ENCODE results near the gene SENP1. TPM values are rescaled to one million over a fixed set of nuclear protein-coding genes. Genes with fewer than 3 reads are reported as not detected.

SENP1 gene
- total RNA-seq, result 9.7 and 11.8 TPM in 2 replicates

DNA sequence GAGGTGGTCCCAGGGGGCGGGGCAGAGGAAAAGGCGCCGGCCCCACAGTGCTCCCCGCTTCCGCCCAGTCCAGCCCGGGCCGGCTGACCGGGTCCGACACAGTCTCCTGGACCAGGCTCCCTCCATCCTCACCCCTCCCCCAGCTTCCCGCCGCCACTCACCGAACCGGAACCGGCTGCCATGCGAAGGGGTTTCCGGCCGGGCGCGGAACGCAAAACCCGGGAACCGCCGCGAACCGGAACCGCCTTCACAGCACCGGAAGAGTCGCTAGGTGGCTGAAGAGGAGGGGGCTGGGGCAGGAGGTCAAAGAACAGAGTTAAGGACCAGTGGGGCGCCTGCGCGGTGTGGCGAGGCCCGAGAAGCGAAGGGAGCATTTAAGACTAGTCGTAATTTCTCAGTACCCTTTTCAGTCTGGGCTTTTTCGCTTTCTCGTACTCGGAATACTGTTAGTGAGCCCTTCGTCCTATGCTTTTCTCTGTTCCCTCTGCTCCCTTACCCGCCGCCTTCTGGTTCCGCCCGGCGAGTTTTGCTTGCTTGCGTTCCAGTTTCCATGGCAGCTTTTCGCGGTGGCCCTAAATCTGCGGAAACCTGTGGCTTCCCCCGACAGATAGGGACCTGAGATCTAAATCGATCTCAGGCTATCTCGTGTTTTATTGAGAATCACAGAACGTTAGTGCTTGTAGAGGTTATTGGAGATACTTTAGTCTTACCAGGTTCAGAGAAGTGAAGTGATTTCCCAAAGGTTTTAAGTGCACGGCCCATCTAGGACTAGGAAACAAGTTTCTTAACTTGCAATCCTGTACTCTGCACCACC is at the start of gene SENP1:
SENP1 (minus strand) TSS at position 213 of the 814 bp plus-strand sequence. CDS start 4,607 bp downstream, outside the sequence.

DNA sequence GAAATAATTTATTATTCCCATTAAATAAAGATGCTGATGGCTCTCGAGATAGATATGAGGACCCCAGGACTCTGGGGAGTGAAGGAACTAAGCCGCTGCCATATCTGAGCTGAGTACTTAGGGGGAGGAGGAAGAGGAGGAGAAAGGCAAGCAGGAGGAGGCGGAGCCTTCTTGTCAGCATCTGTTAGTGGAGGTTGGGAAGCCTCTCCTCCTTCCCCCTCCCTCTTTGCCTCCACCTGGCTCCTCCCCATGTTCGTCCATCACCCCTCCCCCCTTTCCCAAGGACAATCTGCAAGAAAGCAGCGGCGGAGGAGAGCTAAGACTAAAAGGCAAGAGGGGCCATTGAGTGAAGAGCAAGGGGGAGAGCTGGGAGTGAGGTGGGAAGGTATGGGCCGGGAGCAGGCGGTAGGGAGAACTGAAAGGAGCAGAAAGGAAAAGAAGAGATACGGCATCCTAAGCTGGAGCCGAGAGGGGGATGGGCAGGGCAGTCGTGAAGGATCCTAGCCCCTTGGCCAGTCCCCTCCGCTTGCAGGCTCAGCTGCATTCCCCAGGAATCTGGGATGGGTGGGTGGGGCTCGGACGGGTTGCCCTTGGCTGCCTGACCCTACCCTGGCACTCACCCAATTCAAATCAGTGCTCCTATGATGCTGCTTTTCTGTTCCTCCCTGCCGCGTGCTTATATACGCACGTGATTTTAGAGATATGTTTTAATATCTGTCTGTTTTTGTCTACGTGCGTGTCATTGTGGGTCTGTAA is 13.4 kb upstream of the SENP1 start, which contains the start of gene PFKM:
PFKM (plus strand) TSS at position 287 of the 756 bp plus-strand sequence. CDS start 3,411 bp downstream, outside the sequence.

GRCh38 chr12:48004053-48004941 is 101.6 kb downstream of the SENP1 start, which contains the start of gene COL2A1:
TSS of gene COL2A1 (minus strand) at chr12:48004476. CDS start at chr12:48004321, 155 bp downstream.

Other genes starting within 250 kb of the SENP1 start
- 6.4 and 9.1 TPM in 2 replicates for gene VDR, start 201.1 kb downstream of the SENP1 start, total RNA-seq
- 19.7 and 20.9 TPM in 2 replicates for gene TMEM106C, start 142.5 kb downstream of the SENP1 start, total RNA-seq
- gene COL2A1, start 101.6 kb downstream of the SENP1 start, total RNA-seq, result under 0.01 TPM in 1 of 2 replicates, not detected in the other
- gene PFKM, start 13.3 kb upstream of the SENP1 start, total RNA-seq, result 33.6 and 52.3 TPM in 2 replicates
- 14.5 and 15.8 TPM in 2 replicates for gene ASB8, start 51.4 kb upstream of the SENP1 start, total RNA-seq
- gene CCDC184, start 77.6 kb upstream of the SENP1 start, total RNA-seq, result 0.17 and 1.2 TPM in 2 replicates
- not detected in 2 replicates for gene OR10AD1, start 97.2 kb upstream of the SENP1 start, total RNA-seq
- gene ZNF641, start 244.8 kb upstream of the SENP1 start, total RNA-seq, result 2.8 and 13.7 TPM in 2 replicates